CD4-positive, alpha-beta T cell (primary cell): Measurements from ENCODE around the gene IL17RC. TPM values are rescaled to one million over a fixed set of nuclear protein-coding genes. Genes with fewer than 3 reads are reported as not detected.

Experiments
- ATAC-seq: fragments of 200-7000 bp; cut with Tn5 transposase; one replicate; pipeline ENCODE4 v1.10.0; 2022; ENCODE audit warnings: mild to moderate bottlenecking; ENCODE audit not compliant: poor library complexity
- CTCF ChIA-PET: fragments of 350-600 bp; sonication (Branson Sonifier 250); formaldehyde crosslinking; loops from one replicate; lab custom pipeline; 2021; ENCODE audit warnings: antibody characterized with exemption, inconsistent platforms; lab: Charles Lee
- POLR2A ChIA-PET: fragments of 350-600 bp; sonication (Branson Sonifier 250); formaldehyde crosslinking; loops from one replicate; lab custom pipeline; 2021; ENCODE audit warnings: antibody characterized with exemption, inconsistent platforms; lab: Charles Lee
- DNase-seq, 14 experiments: peaks; one replicate each; pipeline ENCODE4 v3.0.0-alpha.2; 2013 to 2020; ENCODE audit warnings: mixed read lengths in 2 of 14
- H3K27ac ChIP-seq, 2 donors: one replicate each; pipeline versions ENCODE4 v1.5.1 to v1.7.0; 2013; ENCODE audit warnings: low read length in 2 of 2, low read depth in 1 of 2, mild to moderate bottlenecking in 1 of 2
- H3K27me3 ChIP-seq, 2 experiments: 1 replicate in 1 of 2; 2 replicates in 1 of 2; pipeline versions ENCODE4 v1.6.1 to v1.7.0; 2013; ENCODE audit warnings: low read length in 2 of 2, control low read depth in 1 of 2, mild to moderate bottlenecking in 1 of 2, moderate library complexity in 1 of 2; ENCODE audit not compliant: insufficient read depth in 2 of 2, control insufficient read depth in 1 of 2
- H3K36me3 ChIP-seq: one replicate; pipeline ENCODE4 v1.6.1; 2013; ENCODE audit warnings: low read length, control low read depth; ENCODE audit not compliant: insufficient read depth
- H3K4me1 ChIP-seq: one replicate; pipeline ENCODE4 v1.6.1; 2013; ENCODE audit warnings: low read length, control low read depth; ENCODE audit not compliant: insufficient read depth
- H3K4me3 ChIP-seq: one replicate; pipeline ENCODE4 v1.5.1; 2013; ENCODE audit warnings: mild to moderate bottlenecking, low read length, moderate library complexity
- H3K9me3 ChIP-seq, 2 experiments: 1 replicate in 1 of 2; 2 replicates in 1 of 2; pipeline versions ENCODE4 v1.6.1 to v1.7.0; 2013; ENCODE audit warnings: low read length in 2 of 2, mild to moderate bottlenecking in 2 of 2, control low read depth in 1 of 2, moderate library complexity in 1 of 2; ENCODE audit not compliant: control insufficient read depth in 1 of 2, insufficient read depth in 1 of 2
- H3K27ac Mint-ChIP-seq: one replicate; pipeline ENCODE4 v1.8.0; 2020; ENCODE audit warnings: mixed read lengths
- H3K27me3 Mint-ChIP-seq: one replicate; pipeline ENCODE4 v1.8.0; 2021; ENCODE audit warnings: mixed read lengths
- H3K36me3 Mint-ChIP-seq: one replicate; pipeline ENCODE4 v1.8.0; 2021; ENCODE audit warnings: low read depth, mixed read lengths
- H3K4me1 Mint-ChIP-seq: one replicate; pipeline ENCODE4 v1.8.0; 2021; ENCODE audit warnings: low read depth, mixed read lengths
- H3K4me3 Mint-ChIP-seq: one replicate; pipeline ENCODE4 v1.8.0; 2020; ENCODE audit warnings: mild to moderate bottlenecking, mixed read lengths
- H3K9me3 Mint-ChIP-seq: one replicate; pipeline ENCODE4 v1.8.0; 2020; ENCODE audit warnings: mixed read lengths
- CTCF ChIP-seq: fragments of 200-600 bp; IDR thresholded peaks from one replicate; pipeline ENCODE4 v1.8.0; 2022; ENCODE audit warnings: antibody characterized with exemption, mild to moderate bottlenecking
- intact Hi-C, 2 experiments: fragments of 100-400 bp; cut with DNase I in 1 of 2; cut with micrococcal nuclease in 1 of 2; formaldehyde crosslinking; loops; one replicate each; pipeline versions ENCODE4 v1.15.1 to v1.9.0; 2023 to 2025; cut with DNase I, micrococcal nuclease
- total RNA-seq, 174 experiments: library from RNA in 2 of 174; stranded (reverse) in 2 of 174; gene quantifications; one replicate each; pipeline ENCODE4 v1.2.3 and lab custom pipeline; 2021 to 2026

Gene IL17RC
- total RNA-seq, 2 experiments from 2014 or later: 0.42 to 0.88 TPM

DNA sequence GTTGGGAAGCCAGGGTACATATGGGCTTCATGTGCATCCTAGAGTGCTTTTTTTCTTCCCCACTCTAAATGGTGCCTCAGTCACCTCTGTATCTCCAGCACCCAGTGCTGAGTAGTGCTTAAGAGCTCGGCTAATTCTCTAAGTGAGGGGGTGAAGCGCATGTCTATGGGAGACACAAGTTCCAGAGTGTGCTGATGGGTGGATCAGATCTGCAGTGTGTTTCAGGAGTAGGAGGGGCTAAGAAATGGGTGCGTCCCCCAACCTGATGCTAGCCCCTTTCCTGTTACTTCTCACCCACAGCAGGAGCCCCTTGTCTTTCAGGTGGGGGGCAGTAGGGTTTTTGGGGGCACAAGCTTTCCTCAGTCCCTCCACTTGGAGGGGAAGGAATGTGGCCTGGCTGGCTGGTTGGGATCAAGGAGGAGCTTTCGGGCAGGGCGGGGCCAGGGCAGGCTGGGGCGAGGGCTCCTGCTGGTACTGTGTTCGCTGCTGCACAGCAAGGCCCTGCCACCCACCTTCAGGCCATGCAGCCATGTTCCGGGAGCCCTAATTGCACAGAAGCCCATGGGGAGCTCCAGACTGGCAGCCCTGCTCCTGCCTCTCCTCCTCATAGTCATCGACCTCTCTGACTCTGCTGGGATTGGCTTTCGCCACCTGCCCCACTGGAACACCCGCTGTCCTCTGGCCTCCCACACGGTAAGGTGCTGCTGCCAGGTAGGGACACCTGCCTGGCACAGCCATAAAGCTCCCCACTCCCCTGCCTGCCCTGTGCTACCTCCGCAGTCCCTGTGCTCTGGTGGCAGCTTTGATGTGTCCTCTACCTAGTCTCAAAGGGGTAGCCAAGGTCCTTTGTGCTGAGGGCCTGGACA, 14.3 kb upstream of the IL17RC start, which contains the start of gene IL17RE:
TSS of gene IL17RE (plus strand) at position 477 of the 866 bp plus-strand sequence. CDS start at position 562, 85 bp downstream.
- TF ChIP-seq CTCF: no peak
- Histone ChIP-seq H3K9me3 (no peaks in the 10 kb centered on the region), H3K27me3 (no peaks in the 10 kb centered on the region), H3K4me1 (peaks cover 25% of the 10 kb centered on the region), H3K36me3 (no peaks in the 10 kb centered on the region), H3K4me3 (peak within 1 kb of the TSS; percentile 28), H3K27ac (peak within 1 kb of the TSS in 1 of 2 donors; percentile 40)
- ChIA-PET POLR2A (interaction anchor here (1.2 to 3.8 kb wide), 4 partner anchors 9 to 30 kb away, joined by 4 to 30 read pairs (median 8); partner anchors contain the start of genes CRELD1 and JAGN1), CTCF (interaction anchor here (0.8 to 1.0 kb wide), 3 partner anchors 20 to 30 kb away, joined by 3 to 4 read pairs (median 3); no protein-coding TSS in a partner anchor)
- peak in 4 of 14 experiments; percentile 9 to 46 (median 22) for DNase-seq
- Mint-ChIP-seq H3K27ac (peak within 1 kb of the TSS; percentile 63), H3K9me3 (no peaks in the 10 kb centered on the region), H3K27me3 (no peaks in the 10 kb centered on the region), H3K4me1 (peaks cover 27% of the 10 kb centered on the region), H3K36me3 (no peaks in the 10 kb centered on the region), H3K4me3 (peak within 1 kb of the TSS; percentile 68)
- intact Hi-C loops: no loop called here
- ATAC-seq: peak; percentile 60

DNA sequence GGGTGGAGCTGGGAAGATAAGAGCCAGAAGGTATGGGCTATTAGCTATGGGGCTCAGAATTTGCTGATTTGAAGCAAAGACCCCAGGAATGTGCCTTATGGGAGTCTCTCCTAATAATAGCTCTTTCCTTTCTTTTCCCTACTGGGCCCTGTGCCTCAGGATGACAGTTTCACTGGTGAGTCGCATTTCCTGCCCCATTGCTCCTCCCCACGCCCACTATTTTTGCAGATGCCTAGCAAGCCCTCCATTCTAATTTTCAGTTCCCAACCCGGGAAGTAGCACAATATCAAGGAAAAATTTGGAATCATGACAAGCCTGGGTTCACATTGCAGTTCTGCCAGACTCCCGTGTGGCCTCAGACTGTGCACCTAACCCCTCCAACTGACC, 13.7 kb upstream of the IL17RC start:
- H3K27me3 ChIP-seq: no peaks in the 10 kb centered on the region
- no peaks in the 10 kb centered on the region for H3K36me3 ChIP-seq
- CTCF ChIA-PET: interaction anchor here (1.0 kb wide), 2 partner anchors 20 to 30 kb away, joined by 3 read pairs; no protein-coding TSS in a partner anchor
- no peak overlapping the region for H3K27ac ChIP-seq
- peak overlapping the region; percentile 68 for H3K4me3 Mint-ChIP-seq
- no peaks in the 10 kb centered on the region for H3K36me3 Mint-ChIP-seq
- no peaks in the 10 kb centered on the region for H3K27me3 Mint-ChIP-seq
- peak overlapping the region; percentile 28 for H3K4me3 ChIP-seq
- ATAC-seq (no peak), DNase-seq (no peak)
- no peaks in the 10 kb centered on the region for H3K9me3 Mint-ChIP-seq
- no peaks in the 10 kb centered on the region for H3K9me3 ChIP-seq
- TF ChIP-seq CTCF: no peak
- intact Hi-C loops: no loop called here
- H3K4me1 ChIP-seq: peaks cover 25% of the 10 kb centered on the region
- H3K27ac Mint-ChIP-seq: peak overlapping the region; percentile 63
- peaks cover 24% of the 10 kb centered on the region for H3K4me1 Mint-ChIP-seq
- POLR2A ChIA-PET: interaction anchor here (1.2 to 3.8 kb wide), 4 partner anchors 10 to 30 kb away, joined by 4 to 30 read pairs (median 8); partner anchors contain the start of genes CRELD1 and JAGN1

DNA sequence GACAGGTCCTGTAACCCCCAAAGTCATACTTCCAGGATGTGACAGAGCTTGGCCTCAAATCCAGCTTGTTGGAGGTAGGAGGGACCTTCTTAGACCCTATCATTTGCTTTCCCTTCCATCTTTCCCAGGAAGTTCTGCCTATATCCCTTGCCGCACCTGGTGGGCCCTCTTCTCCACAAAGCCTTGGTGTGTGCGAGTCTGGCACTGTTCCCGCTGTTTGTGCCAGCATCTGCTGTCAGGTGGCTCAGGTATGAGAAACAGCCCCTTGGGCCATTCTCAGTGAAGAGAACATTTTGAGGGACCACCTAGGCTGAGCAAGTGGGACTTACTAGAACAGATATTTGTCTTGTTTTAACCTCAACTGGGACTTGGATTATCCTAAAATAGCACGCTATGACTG, 13.0 kb upstream of the IL17RC start:
- TF ChIP-seq CTCF: no peak
- ChIA-PET CTCF (interaction anchor here (1.3 kb wide), 1 partner anchor 11 kb away, joined by 3 read pairs; no protein-coding TSS in a partner anchor), POLR2A (no interaction called here)
- Mint-ChIP-seq H3K4me3 (no peak overlapping the region), H3K9me3 (no peaks in the 10 kb centered on the region), H3K4me1 (peaks cover 22% of the 10 kb centered on the region), H3K27ac (no peak overlapping the region), H3K27me3 (no peaks in the 10 kb centered on the region), H3K36me3 (no peaks in the 10 kb centered on the region)
- Histone ChIP-seq H3K36me3 (no peaks in the 10 kb centered on the region), H3K4me1 (peaks cover 25% of the 10 kb centered on the region), H3K9me3 (no peaks in the 10 kb centered on the region), H3K27ac (no peak overlapping the region), H3K4me3 (no peak overlapping the region), H3K27me3 (no peaks in the 10 kb centered on the region)
- intact Hi-C loops: no loop called here
- ATAC-seq: no peak
- no peak for DNase-seq
